GM12801 (cell line): ENCODE data around the gene CCDC127.

ENCODE experiments used
- TF ChIP-seq, protein P1 (sequence below): IDR thresholded peaks from one replicate; pipeline ENCODE4 v1.5.1; 2011; ENCODE audit warnings: control low read depth; ENCODE audit not compliant: insufficient read length; ENCODE audit errors: extremely low read depth

CCDC127 gene

GRCh38 chr5:181566-181965 is 36.4 kb downstream of the CCDC127 start:
- TF ChIP-seq, protein P1, sequence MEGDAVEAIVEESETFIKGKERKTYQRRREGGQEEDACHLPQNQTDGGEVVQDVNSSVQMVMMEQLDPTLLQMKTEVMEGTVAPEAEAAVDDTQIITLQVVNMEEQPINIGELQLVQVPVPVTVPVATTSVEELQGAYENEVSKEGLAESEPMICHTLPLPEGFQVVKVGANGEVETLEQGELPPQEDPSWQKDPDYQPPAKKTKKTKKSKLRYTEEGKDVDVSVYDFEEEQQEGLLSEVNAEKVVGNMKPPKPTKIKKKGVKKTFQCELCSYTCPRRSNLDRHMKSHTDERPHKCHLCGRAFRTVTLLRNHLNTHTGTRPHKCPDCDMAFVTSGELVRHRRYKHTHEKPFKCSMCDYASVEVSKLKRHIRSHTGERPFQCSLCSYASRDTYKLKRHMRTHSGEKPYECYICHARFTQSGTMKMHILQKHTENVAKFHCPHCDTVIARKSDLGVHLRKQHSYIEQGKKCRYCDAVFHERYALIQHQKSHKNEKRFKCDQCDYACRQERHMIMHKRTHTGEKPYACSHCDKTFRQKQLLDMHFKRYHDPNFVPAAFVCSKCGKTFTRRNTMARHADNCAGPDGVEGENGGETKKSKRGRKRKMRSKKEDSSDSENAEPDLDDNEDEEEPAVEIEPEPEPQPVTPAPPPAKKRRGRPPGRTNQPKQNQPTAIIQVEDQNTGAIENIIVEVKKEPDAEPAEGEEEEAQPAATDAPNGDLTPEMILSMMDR, result no peak

- TF ChIP-seq, protein P1, result no peak
Observed at GRCh38 chr5:181160-181559, 36.8 kb downstream of the CCDC127 start.

DNA sequence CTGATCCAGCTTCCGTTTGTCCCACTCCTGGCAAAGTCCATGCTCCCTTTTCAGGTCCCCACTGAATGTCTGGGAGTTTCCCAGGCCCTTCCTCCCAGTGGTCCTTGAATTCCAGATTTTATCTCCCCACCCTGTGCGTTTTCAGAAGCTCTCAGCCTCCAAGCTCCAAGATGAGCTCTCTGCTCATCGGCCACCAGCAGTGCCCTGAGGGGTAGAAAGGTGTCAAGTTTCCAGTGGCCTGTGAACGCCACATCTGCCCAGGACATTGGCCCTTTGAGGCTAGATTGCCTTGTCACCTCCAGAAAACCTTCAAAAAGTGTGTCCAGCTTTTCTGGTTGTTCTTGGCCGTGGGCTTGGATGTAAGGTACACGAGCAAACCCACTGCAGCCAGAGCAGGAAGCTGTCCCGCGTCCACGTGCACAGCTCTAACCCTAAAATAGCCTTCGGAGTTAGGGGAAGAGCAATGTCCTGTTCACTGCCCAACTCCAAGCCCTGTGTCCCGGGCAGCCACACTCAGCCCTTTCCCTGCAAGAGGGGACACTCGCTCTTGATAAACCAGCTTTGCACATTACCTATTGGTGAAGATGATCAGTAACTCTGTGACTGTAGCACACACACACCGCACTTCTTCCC is 37.6 kb downstream of the CCDC127 start:
- TF ChIP-seq, protein P1, result no peak

GRCh38 chr5:179401-179800 is 38.6 kb downstream of the CCDC127 start:
- TF ChIP-seq, protein P1, result no peak

DNA sequence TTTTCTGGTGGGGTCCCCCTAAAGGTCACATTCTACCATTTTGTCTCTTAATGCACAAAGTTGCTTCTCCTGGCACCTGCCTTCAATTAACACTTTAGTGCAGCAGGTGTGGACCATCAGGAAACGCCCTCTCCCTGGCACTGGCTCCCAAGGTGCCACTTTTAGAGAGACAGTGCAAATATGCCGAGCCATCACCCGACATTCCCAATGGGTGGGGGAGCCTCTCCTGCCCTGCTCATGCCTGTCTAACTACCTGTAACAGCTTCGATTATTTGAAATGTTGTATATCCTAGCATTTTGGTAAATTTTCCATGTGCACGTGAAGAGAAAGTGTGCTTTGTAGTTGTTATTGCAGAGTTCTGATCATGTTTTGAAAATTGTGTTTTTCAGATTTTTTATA is 39.8 kb downstream of the CCDC127 start:
- TF ChIP-seq, protein P1, result no peak

GRCh38 chr5:176296-176823 is 41.6 kb downstream of the CCDC127 start:
- TF ChIP-seq, protein P1, result no peak

- TF ChIP-seq, protein P1, result no peak
Observed at GRCh38 chr5:174876-175465, 43.0 kb downstream of the CCDC127 start.
